ENCODE results near the gene PCDH9.

PCDH9 gene

GRCh38 chr13:67259208-67259607 lies 29.1 kb upstream of the PCDH9 start:
- DNase-seq (ENCODE audit: low read depth, low spot score) = no peak
- no peak overlapping the region for H3K4me3 ChIP-seq (ENCODE audit: low read depth, low read length)
- CTCF ChIA-PET = no interaction called here
- POLR2A ChIA-PET = no interaction called here
- TF ChIP-seq, protein P1, sequence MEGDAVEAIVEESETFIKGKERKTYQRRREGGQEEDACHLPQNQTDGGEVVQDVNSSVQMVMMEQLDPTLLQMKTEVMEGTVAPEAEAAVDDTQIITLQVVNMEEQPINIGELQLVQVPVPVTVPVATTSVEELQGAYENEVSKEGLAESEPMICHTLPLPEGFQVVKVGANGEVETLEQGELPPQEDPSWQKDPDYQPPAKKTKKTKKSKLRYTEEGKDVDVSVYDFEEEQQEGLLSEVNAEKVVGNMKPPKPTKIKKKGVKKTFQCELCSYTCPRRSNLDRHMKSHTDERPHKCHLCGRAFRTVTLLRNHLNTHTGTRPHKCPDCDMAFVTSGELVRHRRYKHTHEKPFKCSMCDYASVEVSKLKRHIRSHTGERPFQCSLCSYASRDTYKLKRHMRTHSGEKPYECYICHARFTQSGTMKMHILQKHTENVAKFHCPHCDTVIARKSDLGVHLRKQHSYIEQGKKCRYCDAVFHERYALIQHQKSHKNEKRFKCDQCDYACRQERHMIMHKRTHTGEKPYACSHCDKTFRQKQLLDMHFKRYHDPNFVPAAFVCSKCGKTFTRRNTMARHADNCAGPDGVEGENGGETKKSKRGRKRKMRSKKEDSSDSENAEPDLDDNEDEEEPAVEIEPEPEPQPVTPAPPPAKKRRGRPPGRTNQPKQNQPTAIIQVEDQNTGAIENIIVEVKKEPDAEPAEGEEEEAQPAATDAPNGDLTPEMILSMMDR (IDR thresholded peaks at IDR 0.05; ENCODE audit: insufficient read depth, low read length, missing control alignments) = no peak

- ChIA-PET POLR2A (no interaction called here), CTCF (no interaction called here)
- no peak for DNase-seq (ENCODE audit: low read depth, low spot score)
- H3K4me3 ChIP-seq (ENCODE audit: low read depth, low read length) = no peak overlapping the region
- TF ChIP-seq, protein P1 (IDR thresholded peaks at IDR 0.05; ENCODE audit: insufficient read depth, low read length, missing control alignments) = no peak
Measured at GRCh38 chr13:67258482-67258881, 28.3 kb upstream of the PCDH9 start.

- no peak overlapping the region for H3K4me3 ChIP-seq (ENCODE audit: low read depth, low read length)
- CTCF ChIA-PET = interaction anchor here (0.6 to 2.0 kb wide), 8 partner anchors 8 to 1582 kb away, joined by 3 to 9 read pairs (median 3); no protein-coding TSS in a partner anchor
- TF ChIP-seq, protein P1 (IDR thresholded peaks at IDR 0.05; ENCODE audit: insufficient read depth, low read length, missing control alignments) = no peak
- no peak for DNase-seq (ENCODE audit: low read depth, low spot score)
- POLR2A ChIA-PET = no interaction called here
Measured at GRCh38 chr13:67238861-67239260, 8.7 kb upstream of the PCDH9 start.

GRCh38 chr13:67238277-67238859 lies 8.2 kb upstream of the PCDH9 start:
- DNase-seq (ENCODE audit: low read depth, low spot score) = no peak
- TF ChIP-seq, protein P1 (IDR thresholded peaks at IDR 0.05; ENCODE audit: insufficient read depth, low read length, missing control alignments) = peak; percentile 38
- POLR2A ChIA-PET = no interaction called here

DNA sequence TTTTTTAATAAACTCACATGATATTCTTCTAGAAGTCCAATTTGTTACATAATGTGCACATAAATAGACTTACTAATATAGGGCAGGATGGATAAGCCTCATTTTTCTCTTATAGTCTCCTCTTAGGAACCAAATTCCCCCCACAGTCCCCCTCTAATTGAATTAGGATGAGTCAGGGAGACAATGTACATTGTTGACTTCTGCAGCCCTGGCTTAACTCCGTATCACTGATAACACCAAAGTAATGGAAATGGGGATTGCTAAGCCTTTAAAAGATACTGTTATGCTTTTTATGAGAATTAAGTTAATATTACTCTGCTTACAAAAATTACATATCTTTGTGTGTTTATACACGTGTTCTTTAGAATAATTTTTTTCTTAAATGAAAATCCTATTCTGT lies 5.1 kb upstream of the PCDH9 start:
- DNase-seq (ENCODE audit: low read depth, low spot score) = no peak
- ChIA-PET POLR2A (no interaction called here), CTCF (interaction anchor here (1.4 kb wide), 2 partner anchors 13 to 181 kb away, joined by 3 read pairs; no protein-coding TSS in a partner anchor)
- TF ChIP-seq, protein P1 (IDR thresholded peaks at IDR 0.05; ENCODE audit: insufficient read depth, low read length, missing control alignments) = no peak
- no peak overlapping the region for H3K4me3 ChIP-seq (ENCODE audit: low read depth, low read length)

More at GRCh38 chr13:67238277-67238859, 8.2 kb upstream of the PCDH9 start:
- CTCF ChIA-PET = interaction anchor here (0.6 to 2.0 kb wide), 12 partner anchors 9 to 1581 kb away, joined by 3 to 9 read pairs (median 3); no protein-coding TSS in a partner anchor
- no peak overlapping the region for H3K4me3 ChIP-seq (ENCODE audit: low read depth, low read length)

GRCh38 chr13:67232384-67232783 lies 2.2 kb upstream of the PCDH9 start:
- ChIA-PET POLR2A (no interaction called here), CTCF (no interaction called here)
- H3K4me3 ChIP-seq (ENCODE audit: low read depth, low read length) = no peak overlapping the region
- TF ChIP-seq, protein P1 (IDR thresholded peaks at IDR 0.05; ENCODE audit: insufficient read depth, low read length, missing control alignments) = no peak
- no peak for DNase-seq (ENCODE audit: low read depth, low spot score)
